DOHH2 (cell line): Measurements from ENCODE around the gene INF2.

Experiments used
- CTCF ChIP-seq: fragments of 200-600 bp; sonication (generic); IDR thresholded peaks from one replicate; pipeline ENCODE4 v1.5.1; 2014; ENCODE audit warnings: antibody characterized with exemption, mild to moderate bottlenecking, low read depth, low read length; ENCODE audit not compliant: poor library complexity, severe bottlenecking
- EZH2phosphoT487 ChIP-seq: fragments of 200-600 bp; sonication (generic); IDR thresholded peaks from 2 replicates; pipeline ENCODE4 v1.6.1; 2017; ENCODE audit warnings: borderline replicate concordance, mild to moderate bottlenecking, antibody characterized with exemption, low read length, moderate library complexity, mixed read lengths

GRCh38 chr14:104695660-104696000, 6.2 kb downstream of the INF2 start:
- TF ChIP-seq CTCF (no peak), EZH2phosphoT487 (no peak)
